B cell (primary cell): ENCODE measurements around the gene FLRT1. TPM values are rescaled to one million over a fixed set of nuclear protein-coding genes. Genes with fewer than 3 reads are reported as not detected.

ENCODE experiments used
- ATAC-seq: fragments of 200-7000 bp; cut with Tn5 transposase; one replicate; pipeline ENCODE4 v1.10.0; 2021; ENCODE audit warnings: low read depth, mild to moderate bottlenecking, moderate number of reproducible peaks, moderate library complexity
- CTCF ChIA-PET: fragments of 350-600 bp; sonication (Branson Sonifier 250); formaldehyde crosslinking; loops from one replicate; lab custom pipeline; 2021; ENCODE audit warnings: antibody characterized with exemption, inconsistent platforms; lab: Charles Lee
- POLR2A ChIA-PET: fragments of 350-600 bp; sonication (Branson Sonifier 250); formaldehyde crosslinking; loops from one replicate; lab custom pipeline; 2021; ENCODE audit warnings: antibody characterized with exemption; lab: Charles Lee
- DNase-seq: peaks from one replicate; pipeline ENCODE4 v3.0.0; 2013
- H2AFZ ChIP-seq: 2 replicates; pipeline ENCODE4 v1.6.1; 2012; ENCODE audit warnings: mild to moderate bottlenecking, low read depth, low read length; ENCODE audit not compliant: insufficient read depth, poor library complexity, severe bottlenecking
- H3K27ac ChIP-seq, 2 donors: 1 replicate in 1 of 2; 2 replicates in 1 of 2; pipeline ENCODE4 v1.5.1; 2012 to 2013; ENCODE audit warnings: low read length in 2 of 2, mild to moderate bottlenecking in 2 of 2, moderate library complexity in 1 of 2
- H3K27me3 ChIP-seq, 4 experiments: fragments of 200-600 bp in 1 of 4; sonication (generic) in 1 of 4; replicated peaks in 1 of 4; 1 replicate in 2 of 4; 2 replicates in 2 of 4; pipeline versions ENCODE4 v1.6.1 to v1.7.0; 2013 to 2016; ENCODE audit warnings: low read length in 3 of 4, mild to moderate bottlenecking in 2 of 4, mixed read lengths in 1 of 4, moderate library complexity in 1 of 4; ENCODE audit not compliant: insufficient read depth in 4 of 4, control insufficient read depth in 3 of 4; ENCODE audit errors: control extremely low read depth in 1 of 4
- H3K36me3 ChIP-seq, 2 experiments: replicated peaks in 1 of 2; 1 replicate in 1 of 2; 2 replicates in 1 of 2; pipeline versions ENCODE4 v1.6.1 to v1.7.1; 2013; ENCODE audit warnings: low read length in 1 of 2; ENCODE audit not compliant: insufficient read depth in 2 of 2, control insufficient read depth in 1 of 2; ENCODE audit errors: control extremely low read depth in 1 of 2, extremely low read depth in 1 of 2
- H3K4me1 ChIP-seq, 2 donors: fragments of 200-600 bp in 1 of 2; sonication (generic) in 1 of 2; 1 replicate in 1 of 2; 2 replicates in 1 of 2; pipeline versions ENCODE4 v1.5.1 to v1.6.1; 2013 to 2017; ENCODE audit warnings: low read length in 2 of 2; ENCODE audit not compliant: control insufficient read depth in 2 of 2, insufficient read depth in 2 of 2
- H3K4me2 ChIP-seq: replicated peaks from 2 replicates; pipeline ENCODE3; 2012; ENCODE audit warnings: mild to moderate bottlenecking, low read depth, low read length; ENCODE audit not compliant: poor library complexity, severe bottlenecking
- H3K4me3 ChIP-seq, 5 experiments: fragments of 200-600 bp in 1 of 5; sonication (generic) in 1 of 5; 1 replicate in 3 of 5; 2 replicates in 2 of 5; pipeline versions ENCODE4 v1.5.1 to v1.7.0; 2011 to 2016; ENCODE audit warnings: low read length in 4 of 5, mild to moderate bottlenecking in 4 of 5, low read depth in 2 of 5, control low read depth in 1 of 5, moderate library complexity in 1 of 5; ENCODE audit not compliant: insufficient read depth in 1 of 5; ENCODE audit errors: control extremely low read depth in 1 of 5, extremely low read depth in 1 of 5
- H3K79me2 ChIP-seq: fragments of 200-600 bp; sonication (generic); one replicate; pipeline ENCODE4 v1.6.0; 2016; ENCODE audit warnings: low read length; ENCODE audit not compliant: control insufficient read depth, insufficient read depth
- H3K9ac ChIP-seq: fragments of 200-600 bp; sonication (generic); 2 replicates; pipeline ENCODE4 v1.6.1; 2017; ENCODE audit warnings: mild to moderate bottlenecking, low read length, moderate library complexity
- H3K9me3 ChIP-seq, 3 donors: one replicate each; pipeline versions ENCODE4 v1.6.1 to v1.7.1; 2013; ENCODE audit warnings: low read length in 2 of 3; ENCODE audit not compliant: control insufficient read depth in 2 of 3, insufficient read depth in 1 of 3; ENCODE audit errors: control extremely low read depth in 1 of 3
- H4K20me1 ChIP-seq: 2 replicates; pipeline ENCODE4 v1.6.0; 2012; ENCODE audit warnings: mild to moderate bottlenecking, low read length; ENCODE audit not compliant: insufficient read depth, control insufficient read depth, poor library complexity, severe bottlenecking
- H3K27ac Mint-ChIP-seq: one replicate; pipeline ENCODE4 v1.8.0; 2021; ENCODE audit warnings: mixed read lengths
- H3K27me3 Mint-ChIP-seq: one replicate; pipeline ENCODE4 v1.8.0; 2021; ENCODE audit warnings: mixed read lengths
- H3K4me1 Mint-ChIP-seq: one replicate; pipeline ENCODE4 v1.8.0; 2021; ENCODE audit warnings: mixed read lengths
- H3K4me3 Mint-ChIP-seq: one replicate; pipeline ENCODE4 v1.8.0; 2021; ENCODE audit warnings: mixed read lengths
- H3K9me3 Mint-ChIP-seq: one replicate; pipeline ENCODE4 v1.8.0; 2022; ENCODE audit warnings: mixed read lengths; ENCODE audit not compliant: insufficient read depth
- CTCF ChIP-seq: fragments of 200-600 bp; IDR thresholded peaks from one replicate; pipeline ENCODE4 v1.8.0; 2022; ENCODE audit warnings: antibody characterized with exemption, mild to moderate bottlenecking
- EZH2 ChIP-seq: IDR thresholded peaks from 2 replicates; pipeline ENCODE4 v1.6.1; 2012; ENCODE audit warnings: borderline replicate concordance, low read depth, mild to moderate bottlenecking, moderate library complexity, low read length; ENCODE audit not compliant: insufficient read depth, poor library complexity, severe bottlenecking
- WGBS: methylation state at CpG from one replicate; pipeline ENCODE4 v1.1.5; 2013; ENCODE audit warnings: missing lambda C conversion rate; ENCODE audit not compliant: insufficient coverage; 5-methylcytosine and 5-hydroxymethylcytosine counted together
- intact Hi-C: fragments of 100-400 bp; cut with micrococcal nuclease; formaldehyde crosslinking; loops from one replicate; pipeline ENCODE4 v1.10.0; 2022
- polyA plus RNA-seq: library from polyadenylated mRNA; depleted of rRNA; stranded (reverse); fragments of >200 nt; gene quantifications from 2 replicates; pipeline ENCODE4 v1.2.3, GENCODE V29; 2012
- total RNA-seq, 2 donors: library from RNA; stranded (reverse); fragments of 120-200 nt in 1 of 2; gene quantifications; 1 replicate in 1 of 2; 2 replicates in 1 of 2; pipeline versions ENCODE4 v1.2.3 to v1.2.4, GENCODE V29; 2013 to 2022

Gene FLRT1
- total and polyA plus RNA-seq, 2 donors (not counting 1 experiment from before 2014, with no cell fraction given): not detected

GRCh38 chr11:64083398-64084080, 47.8 kb downstream of the FLRT1 start:
- Histone ChIP-seq H3K4me1 (no peaks in the 10 kb centered on the region), H4K20me1 (no peaks in the 10 kb centered on the region), H3K79me2 (no peaks in the 10 kb centered on the region), H3K27ac (no peak overlapping the region), H3K4me3 (no peak overlapping the region), H3K4me2 (no peak overlapping the region), H3K9me3 (no peaks in the 10 kb centered on the region), H3K36me3 (no peaks in the 10 kb centered on the region), H3K9ac (no peak overlapping the region), H2AFZ (no peak overlapping the region), H3K27me3 (no peaks in the 10 kb centered on the region)
- Mint-ChIP-seq H3K9me3 (no peaks in the 10 kb centered on the region), H3K4me3 (no peak overlapping the region), H3K27ac (no peak overlapping the region), H3K4me1 (no peaks in the 10 kb centered on the region), H3K27me3 (peaks cover 2% of the 10 kb centered on the region)
- ATAC-seq (no peak), DNase-seq (no peak)
- no peak for TF ChIP-seq EZH2
- no peak for TF ChIP-seq CTCF
- CTCF ChIA-PET: no interaction called here
- POLR2A ChIA-PET: no interaction called here
- intact Hi-C loops: no loop called here
- 94% methylated on average over 25 of the region's 28 CpGs for WGBS

DNA sequence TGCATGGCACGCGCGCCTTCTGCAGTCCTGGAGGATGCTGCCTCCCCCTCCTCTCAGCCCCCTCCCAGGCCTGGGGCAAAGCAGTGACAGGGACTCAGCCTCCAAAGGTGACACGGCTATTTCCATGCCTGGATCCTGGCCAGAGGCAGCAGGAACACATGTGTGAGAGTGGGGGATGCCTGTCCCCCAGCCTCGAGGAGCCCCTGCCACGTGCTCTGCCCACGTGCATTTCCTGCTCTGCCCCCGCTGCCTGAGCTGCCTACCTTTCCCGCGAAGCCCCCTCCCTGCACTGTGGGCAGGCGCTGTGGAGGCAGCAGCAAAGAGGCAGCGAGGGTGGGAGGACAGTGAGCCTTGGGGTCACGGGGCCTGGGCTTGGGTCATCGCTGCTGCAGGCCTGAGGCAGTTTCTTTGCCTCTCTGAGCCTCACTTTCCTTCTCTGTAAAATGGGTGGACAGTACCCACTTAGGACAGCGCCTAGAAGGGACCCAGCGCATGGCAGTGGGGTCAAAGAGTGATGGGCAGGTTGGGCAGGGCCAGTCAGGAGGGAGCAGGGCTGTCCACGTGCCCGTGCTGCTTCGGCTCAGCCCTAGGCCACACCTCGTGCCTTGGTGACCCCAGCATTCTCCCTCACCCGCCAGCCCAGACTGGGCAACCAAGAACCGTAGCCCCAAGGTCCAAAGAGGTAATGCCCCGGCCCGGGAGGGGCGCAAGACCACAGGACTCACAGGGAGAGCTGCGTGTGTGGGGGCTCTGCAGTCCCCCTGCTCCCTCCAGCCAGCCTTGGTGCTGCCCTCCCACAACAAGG, 48.6 kb downstream of the FLRT1 start:
- ChIA-PET CTCF (no interaction called here), POLR2A (no interaction called here)
- Histone ChIP-seq H3K36me3 (no peaks in the 10 kb centered on the region), H3K4me2 (no peak overlapping the region), H3K79me2 (no peaks in the 10 kb centered on the region), H3K9ac (no peak overlapping the region), H4K20me1 (no peaks in the 10 kb centered on the region), H3K27ac (no peak overlapping the region), H3K27me3 (no peaks in the 10 kb centered on the region), H2AFZ (no peak overlapping the region), H3K4me1 (no peaks in the 10 kb centered on the region), H3K9me3 (no peaks in the 10 kb centered on the region), H3K4me3 (no peak overlapping the region)
- H3K4me3 Mint-ChIP-seq: no peak overlapping the region
- 80% methylated on average over 26 of the region's 26 CpGs for WGBS
- TF ChIP-seq EZH2 (no peak), CTCF (no peak)
- H3K27me3 Mint-ChIP-seq: peaks cover 4% of the 10 kb centered on the region
- no peaks in the 10 kb centered on the region for H3K9me3 Mint-ChIP-seq
- intact Hi-C loops: no loop called here
- ATAC-seq (no peak), DNase-seq (no peak)
- no peak overlapping the region for H3K27ac Mint-ChIP-seq
- no peaks in the 10 kb centered on the region for H3K4me1 Mint-ChIP-seq
